Measurements from ENCODE around the gene STAB1.

DNA sequence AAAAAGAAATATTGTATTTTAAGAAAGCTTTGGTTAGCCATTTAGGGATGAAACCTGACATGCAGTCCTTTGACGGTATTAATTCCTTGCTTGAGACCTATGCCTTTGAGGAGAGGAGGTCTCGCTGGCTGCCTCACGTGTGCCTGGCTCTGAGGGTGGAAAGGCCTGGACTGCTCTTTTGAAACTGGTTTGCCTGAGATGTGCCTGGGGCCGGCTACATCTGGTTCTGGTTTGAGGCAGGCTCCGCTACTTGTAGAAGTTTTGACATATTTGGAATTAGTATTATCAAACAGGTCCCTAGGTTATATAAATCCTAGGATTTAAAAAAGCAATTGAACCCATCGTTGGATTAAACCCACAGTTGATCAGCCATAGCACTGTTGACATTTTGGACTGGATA lies 33.3 kb upstream of the STAB1 start:
- TF ChIP-seq POLR2A (IDR thresholded peaks at IDR 0.05) = no peak
- TF ChIP-seq, protein P1, sequence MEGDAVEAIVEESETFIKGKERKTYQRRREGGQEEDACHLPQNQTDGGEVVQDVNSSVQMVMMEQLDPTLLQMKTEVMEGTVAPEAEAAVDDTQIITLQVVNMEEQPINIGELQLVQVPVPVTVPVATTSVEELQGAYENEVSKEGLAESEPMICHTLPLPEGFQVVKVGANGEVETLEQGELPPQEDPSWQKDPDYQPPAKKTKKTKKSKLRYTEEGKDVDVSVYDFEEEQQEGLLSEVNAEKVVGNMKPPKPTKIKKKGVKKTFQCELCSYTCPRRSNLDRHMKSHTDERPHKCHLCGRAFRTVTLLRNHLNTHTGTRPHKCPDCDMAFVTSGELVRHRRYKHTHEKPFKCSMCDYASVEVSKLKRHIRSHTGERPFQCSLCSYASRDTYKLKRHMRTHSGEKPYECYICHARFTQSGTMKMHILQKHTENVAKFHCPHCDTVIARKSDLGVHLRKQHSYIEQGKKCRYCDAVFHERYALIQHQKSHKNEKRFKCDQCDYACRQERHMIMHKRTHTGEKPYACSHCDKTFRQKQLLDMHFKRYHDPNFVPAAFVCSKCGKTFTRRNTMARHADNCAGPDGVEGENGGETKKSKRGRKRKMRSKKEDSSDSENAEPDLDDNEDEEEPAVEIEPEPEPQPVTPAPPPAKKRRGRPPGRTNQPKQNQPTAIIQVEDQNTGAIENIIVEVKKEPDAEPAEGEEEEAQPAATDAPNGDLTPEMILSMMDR (IDR thresholded peaks at IDR 0.05) = no peak
